GM12864 (cell line): ENCODE measurements around the gene ELAVL4.

Experiments
- DNase-seq: peaks from one replicate; pipeline ENCODE4 v3.0.0-alpha.2; 2011; ENCODE audit warnings: low read depth
- H3K4me3 ChIP-seq: 2 replicates; pipeline ENCODE4 v1.5.1; 2011; ENCODE audit warnings: mild to moderate bottlenecking, low read depth, low read length, control low read depth
- TF ChIP-seq, protein P1 (sequence below): IDR thresholded peaks from 2 replicates; pipeline ENCODE4 v1.5.1; 2011; ENCODE audit warnings: low read depth, mild to moderate bottlenecking, moderate library complexity, low read length, control low read depth, inconsistent platforms; ENCODE audit errors: missing control alignments

The ELAVL4 gene

DNA sequence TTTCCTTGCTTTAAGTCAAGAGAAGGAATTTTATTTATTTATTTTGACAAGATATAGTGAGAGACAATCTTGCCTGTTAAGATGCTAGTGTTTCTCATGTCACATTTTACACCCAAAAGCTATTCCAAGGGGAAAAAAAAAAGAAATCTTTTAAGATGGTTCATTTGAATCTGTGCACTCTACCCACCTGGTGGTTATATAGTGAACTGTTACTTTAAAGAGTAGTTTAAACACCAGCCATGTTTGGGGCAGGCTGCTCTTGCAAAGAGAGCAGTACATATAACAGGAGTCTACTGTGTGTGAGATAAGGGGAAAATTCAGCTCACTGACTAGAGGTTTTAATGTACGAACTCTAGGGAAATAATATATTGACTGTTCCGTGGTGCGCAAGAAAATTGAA is 3.3 kb upstream of the ELAVL4 start:
- TF ChIP-seq, protein P1, sequence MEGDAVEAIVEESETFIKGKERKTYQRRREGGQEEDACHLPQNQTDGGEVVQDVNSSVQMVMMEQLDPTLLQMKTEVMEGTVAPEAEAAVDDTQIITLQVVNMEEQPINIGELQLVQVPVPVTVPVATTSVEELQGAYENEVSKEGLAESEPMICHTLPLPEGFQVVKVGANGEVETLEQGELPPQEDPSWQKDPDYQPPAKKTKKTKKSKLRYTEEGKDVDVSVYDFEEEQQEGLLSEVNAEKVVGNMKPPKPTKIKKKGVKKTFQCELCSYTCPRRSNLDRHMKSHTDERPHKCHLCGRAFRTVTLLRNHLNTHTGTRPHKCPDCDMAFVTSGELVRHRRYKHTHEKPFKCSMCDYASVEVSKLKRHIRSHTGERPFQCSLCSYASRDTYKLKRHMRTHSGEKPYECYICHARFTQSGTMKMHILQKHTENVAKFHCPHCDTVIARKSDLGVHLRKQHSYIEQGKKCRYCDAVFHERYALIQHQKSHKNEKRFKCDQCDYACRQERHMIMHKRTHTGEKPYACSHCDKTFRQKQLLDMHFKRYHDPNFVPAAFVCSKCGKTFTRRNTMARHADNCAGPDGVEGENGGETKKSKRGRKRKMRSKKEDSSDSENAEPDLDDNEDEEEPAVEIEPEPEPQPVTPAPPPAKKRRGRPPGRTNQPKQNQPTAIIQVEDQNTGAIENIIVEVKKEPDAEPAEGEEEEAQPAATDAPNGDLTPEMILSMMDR, result peak; percentile 22
- no peak for DNase-seq
- H3K4me3 ChIP-seq, result no peak overlapping the region

DNA sequence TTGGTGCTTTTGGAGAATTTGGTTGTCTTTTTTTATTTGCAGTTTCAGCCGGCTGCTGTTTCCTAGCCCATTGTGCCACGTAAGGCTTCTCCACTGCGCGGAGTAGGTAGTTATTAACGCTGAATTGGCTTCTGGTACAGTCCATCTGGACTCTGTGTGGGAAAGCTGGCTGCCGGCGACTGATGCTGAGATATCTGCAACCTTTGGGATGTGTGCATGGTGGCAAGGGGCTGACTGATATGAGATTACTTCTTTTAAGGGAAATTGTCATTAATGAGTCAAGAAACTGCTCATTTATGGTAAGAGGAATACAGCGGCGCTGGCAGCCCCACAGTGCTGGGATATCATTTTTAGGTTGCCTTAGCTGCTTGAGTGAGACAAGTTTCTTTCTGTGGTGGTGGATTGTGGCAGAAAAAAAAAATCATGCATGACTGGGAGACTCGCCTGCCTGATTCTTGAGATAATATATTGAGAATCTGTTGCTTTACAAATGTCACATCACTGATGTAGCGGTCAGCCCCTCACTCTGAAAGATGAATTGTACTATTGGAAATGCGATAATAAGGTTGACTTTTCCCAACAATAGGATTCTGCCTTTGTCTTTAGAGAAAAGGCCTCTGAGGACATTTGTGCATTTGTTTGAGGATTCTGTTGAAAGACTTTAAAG is 2.5 kb upstream of the ELAVL4 start:
- TF ChIP-seq, protein P1, result no peak
- no peak for DNase-seq
- H3K4me3 ChIP-seq, result no peak overlapping the region

DNA sequence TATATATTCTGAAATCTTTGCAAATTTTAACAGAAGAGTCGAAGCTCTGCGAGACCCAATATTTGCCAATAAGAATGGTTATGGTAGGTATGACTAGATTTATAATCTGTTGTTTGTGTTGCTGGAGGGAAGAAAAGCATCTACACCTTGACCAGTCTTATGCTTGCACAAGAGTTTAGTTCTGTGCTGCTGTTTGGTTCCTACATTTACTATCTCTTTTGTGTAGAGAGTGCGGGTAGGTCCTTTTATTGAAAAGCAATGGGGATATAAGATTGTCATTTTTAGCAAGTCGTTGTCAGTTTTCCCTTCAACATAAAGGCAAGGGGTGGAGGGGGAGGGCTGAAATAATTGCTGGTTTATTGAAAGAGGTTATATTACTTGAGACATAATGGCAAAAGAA is 396 bp downstream of the ELAVL4 start:
- H3K4me3 ChIP-seq, result no peak overlapping the region
- no peak for DNase-seq
- TF ChIP-seq, protein P1, result no peak

- H3K4me3 ChIP-seq, result no peak overlapping the region
- TF ChIP-seq, protein P1, result no peak
- no peak for DNase-seq
Measured at GRCh38 chr1:50109647-50110075, 941 bp downstream of the ELAVL4 start.

DNA sequence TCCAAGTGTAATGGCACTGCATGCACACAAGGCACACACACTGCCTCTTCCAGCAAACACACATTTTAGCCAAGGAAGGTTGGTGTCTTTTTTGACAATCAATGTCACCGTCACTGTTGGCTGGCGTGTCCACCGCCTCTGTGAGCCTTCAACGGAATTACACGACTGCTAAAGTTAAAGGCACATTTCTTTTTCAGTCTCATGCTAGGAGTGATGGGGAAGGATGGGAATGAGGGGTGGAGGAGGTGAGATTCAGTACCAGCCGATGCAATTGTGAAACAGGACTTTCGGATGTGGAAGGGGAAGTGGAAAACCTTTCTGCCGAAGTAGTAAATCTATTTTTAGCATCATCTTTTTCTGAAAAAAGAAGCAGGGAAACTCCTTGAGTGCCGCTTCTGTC is 1.4 kb downstream of the ELAVL4 start:
- H3K4me3 ChIP-seq, result no peak overlapping the region
- TF ChIP-seq, protein P1, result no peak
- DNase-seq, result no peak

- DNase-seq, result no peak
- no peak overlapping the region for H3K4me3 ChIP-seq
- TF ChIP-seq, protein P1, result no peak
Measured at GRCh38 chr1:50110656-50111055, 1.9 kb downstream of the ELAVL4 start.

GRCh38 chr1:50111503-50111902 is 2.8 kb downstream of the ELAVL4 start:
- no peak for DNase-seq
- TF ChIP-seq, protein P1, result no peak
- no peak overlapping the region for H3K4me3 ChIP-seq
